ENCODE data around the gene NOBOX.
"Not testable (repeated sequence)": the region's sequence is repeated elsewhere in the genome, so short reads cannot be mapped to it uniquely, and the experiment has no call there.

Gene NOBOX

GRCh38 chr7:144436500-144436899 lies 33.0 kb upstream of the NOBOX start:
- Histone ChIP-seq H3F3A (ENCODE audit: control insufficient read depth, insufficient read depth) (no peaks in the 10 kb centered on the region), H3K9me3 (ENCODE audit: control insufficient read depth, insufficient read depth, low read length) (no peaks in the 10 kb centered on the region), H3K4me1 (ENCODE audit: control insufficient read depth, low read length) (no peaks in the 10 kb centered on the region), H3K9me2 (replicated peaks; ENCODE audit: control insufficient read depth, low read length) (no peaks in the 10 kb centered on the region), H3K4me3 (ENCODE audit: low read length) (no peak overlapping the region), H3K27me3 (ENCODE audit: control insufficient read depth, low read length) (no peaks in the 10 kb centered on the region), H4K20me1 (ENCODE audit: control insufficient read depth, insufficient read depth, low read depth, low read length) (no peaks in the 10 kb centered on the region), H3K4me2 (ENCODE audit: low read length) (no peak overlapping the region), H3K36me3 (ENCODE audit: control insufficient read depth, low read length) (no peaks in the 10 kb centered on the region), H3K27ac (ENCODE audit: low read depth, low read length) (no peak overlapping the region), H3K79me2 (ENCODE audit: control insufficient read depth, low read length) (no peaks in the 10 kb centered on the region)
- TF ChIP-seq CTCF (IDR thresholded peaks at IDR 0.05; ENCODE audit: low read depth, low read length, poor library complexity, severe bottlenecking) (no peak), EZH2phosphoT487 (IDR thresholded peaks at IDR 0.05; ENCODE audit: borderline replicate concordance, low read length) (no peak)

- no peaks in the 10 kb centered on the region for H3K79me2 ChIP-seq (ENCODE audit: control insufficient read depth, low read length)
Measured at GRCh38 chr7:144428431-144428830, 24.9 kb upstream of the NOBOX start.

GRCh38 chr7:144427539-144427938 lies 24.0 kb upstream of the NOBOX start:
- H3K4me1 ChIP-seq (ENCODE audit: control insufficient read depth, low read length); H3K4me3 ChIP-seq (ENCODE audit: low read length); H3K4me2 ChIP-seq (ENCODE audit: low read length); H3K9me2 ChIP-seq (replicated peaks; ENCODE audit: control insufficient read depth, low read length); H3K27me3 ChIP-seq (ENCODE audit: control insufficient read depth, low read length); H3K27ac ChIP-seq (ENCODE audit: low read depth, low read length); H3F3A ChIP-seq (ENCODE audit: control insufficient read depth, insufficient read depth); H3K79me2 ChIP-seq (ENCODE audit: control insufficient read depth, low read length); H3K36me3 ChIP-seq (ENCODE audit: control insufficient read depth, low read length); H4K20me1 ChIP-seq (ENCODE audit: control insufficient read depth, insufficient read depth, low read depth, low read length): not testable (repeated sequence)
- peaks cover 25% of the 10 kb centered on the region; the same call in 1 of the 2 replicates for H3K9me3 ChIP-seq (ENCODE audit: control insufficient read depth, insufficient read depth, low read length)

More at GRCh38 chr7:144428431-144428830, 24.9 kb upstream of the NOBOX start:
- no peak overlapping the region for H3K4me2 ChIP-seq (ENCODE audit: low read length)
- H4K20me1 ChIP-seq (ENCODE audit: control insufficient read depth, insufficient read depth, low read depth, low read length) = no peaks in the 10 kb centered on the region
- peaks cover 25% of the 10 kb centered on the region; the same call in 1 of the 2 replicates for H3K9me3 ChIP-seq (ENCODE audit: control insufficient read depth, insufficient read depth, low read length)
- no peaks in the 10 kb centered on the region for H3K27me3 ChIP-seq (ENCODE audit: control insufficient read depth, low read length)
- no peaks in the 10 kb centered on the region for H3K9me2 ChIP-seq (replicated peaks; ENCODE audit: control insufficient read depth, low read length)
- H3K4me1 ChIP-seq (ENCODE audit: control insufficient read depth, low read length) = no peaks in the 10 kb centered on the region
- no peak overlapping the region for H3K4me3 ChIP-seq (ENCODE audit: low read length)
- no peak overlapping the region for H3K27ac ChIP-seq (ENCODE audit: low read depth, low read length)
- no peaks in the 10 kb centered on the region for H3F3A ChIP-seq (ENCODE audit: control insufficient read depth, insufficient read depth)
- TF ChIP-seq CTCF (IDR thresholded peaks at IDR 0.05; ENCODE audit: low read depth, low read length, poor library complexity, severe bottlenecking) = no peak
- H3K36me3 ChIP-seq (ENCODE audit: control insufficient read depth, low read length) = no peaks in the 10 kb centered on the region

- H3K79me2 ChIP-seq (ENCODE audit: control insufficient read depth, low read length); H3K4me2 ChIP-seq (ENCODE audit: low read length); H3K9me2 ChIP-seq (replicated peaks; ENCODE audit: control insufficient read depth, low read length): not testable (repeated sequence)
Measured at GRCh38 chr7:144418931-144419330, 15.4 kb upstream of the NOBOX start.

More at GRCh38 chr7:144418931-144419330, 15.4 kb upstream of the NOBOX start:
- not testable (repeated sequence) for H3K4me1 ChIP-seq (ENCODE audit: control insufficient read depth, low read length); H3K9me3 ChIP-seq (ENCODE audit: control insufficient read depth, insufficient read depth, low read length); H3F3A ChIP-seq (ENCODE audit: control insufficient read depth, insufficient read depth); H3K36me3 ChIP-seq (ENCODE audit: control insufficient read depth, low read length); H4K20me1 ChIP-seq (ENCODE audit: control insufficient read depth, insufficient read depth, low read depth, low read length); H3K27me3 ChIP-seq (ENCODE audit: control insufficient read depth, low read length); H3K4me3 ChIP-seq (ENCODE audit: low read length); H3K27ac ChIP-seq (ENCODE audit: low read depth, low read length)

Data from DOHH2 (cell line).